NT2/D1 (cell line): ENCODE data around the gene AVPR1A.

Experiments used
- SUZ12 ChIP-seq: IDR thresholded peaks from 2 replicates; pipeline ENCODE4 v1.6.1; 2011; ENCODE audit not compliant: insufficient read length, insufficient read depth; ENCODE audit errors: extremely low read depth
- YY1 ChIP-seq: IDR thresholded peaks from 2 replicates; pipeline ENCODE4 v1.6.1; 2011; ENCODE audit not compliant: insufficient read length, insufficient read depth
- ZNF274 ChIP-seq: IDR thresholded peaks from 2 replicates; pipeline ENCODE4 v1.6.1; 2011; ENCODE audit warnings: mild to moderate bottlenecking, low read depth, low read length

DNA sequence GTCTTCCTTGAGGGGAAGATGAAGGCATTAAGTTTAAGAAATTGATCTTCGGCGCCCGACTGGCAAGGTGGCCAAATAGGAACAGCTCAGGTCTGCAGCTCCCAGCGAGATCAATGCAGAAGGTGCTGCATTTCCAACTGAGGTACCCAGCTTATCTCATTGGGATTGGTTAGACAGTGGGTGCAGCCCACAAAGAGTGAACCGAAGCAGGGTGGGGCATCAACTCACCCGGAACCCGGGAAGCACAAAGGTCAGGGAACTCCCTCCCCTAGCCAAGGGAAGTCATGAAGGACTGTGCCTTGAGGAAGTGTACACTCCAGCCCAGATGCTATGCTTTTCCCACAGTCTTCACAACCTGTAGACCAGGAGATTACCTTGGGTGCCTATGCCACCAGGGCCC lies 45.2 kb upstream of the AVPR1A start:
- TF ChIP-seq ZNF274: no peak
- no peak for TF ChIP-seq YY1
- TF ChIP-seq SUZ12: no peak
